ENCODE results near the gene KCTD11. TPM values are rescaled to one million over a fixed set of nuclear protein-coding genes. Genes with fewer than 3 reads are reported as not detected.

The KCTD11 gene
- total RNA-seq, 1 experiment from 2014 or later, result 5.3 TPM

- peaks cover 0 to under 1% of the 10 kb centered on the region in 2 experiments; a peak in 3 of 4 replicates for H3K4me1 Mint-ChIP-seq
- Histone ChIP-seq H2BK20ac (ENCODE audit: low read depth, low read length, poor library complexity, severe bottlenecking) (no peak overlapping the region), H2BK120ac (ENCODE audit: low read depth, low read length, poor library complexity, severe bottlenecking) (no peak overlapping the region), H3K79me2 (ENCODE audit: insufficient read depth, low read length) (no peaks in the 10 kb centered on the region), H3K23ac (ENCODE audit: insufficient read length, low read depth, low read length) (no peak overlapping the region), H3K27me3 (ENCODE audit: insufficient read depth, low read length) (no peaks in the 10 kb centered on the region), H3K4me1 (ENCODE audit: insufficient read depth, low read length) (no peaks in the 10 kb centered on the region), H3K4ac (ENCODE audit: low read depth, low read length) (no peak overlapping the region), H3K4me2 (ENCODE audit: insufficient read depth, insufficient read length, low read length) (no peak overlapping the region), H2BK5ac (ENCODE audit: insufficient read length, low read length) (no peak overlapping the region), H3K56ac (ENCODE audit: insufficient read length, low read depth, low read length) (no peak overlapping the region), H2AFZ (ENCODE audit: low read length) (no peak overlapping the region), H3K23me2 (ENCODE audit: insufficient read length, low read depth, low read length, poor library complexity, severe bottlenecking) (no peaks in the 10 kb centered on the region), H3K79me1 (ENCODE audit: insufficient read depth, low read depth, low read length, poor library complexity, severe bottlenecking) (no peaks in the 10 kb centered on the region), H4K20me1 (ENCODE audit: control insufficient read depth, insufficient read depth, insufficient read length) (no peaks in the 10 kb centered on the region), H2BK12ac (ENCODE audit: insufficient read length, low read depth, low read length) (no peak overlapping the region), H2AK5ac (ENCODE audit: insufficient read length, low read length) (no peak overlapping the region), H3K27ac (ENCODE audit: insufficient read length, low read depth, low read length) (no peak overlapping the region), H3K18ac (ENCODE audit: insufficient read length, low read depth, low read length) (no peak overlapping the region), H3T11ph (ENCODE audit: low read length) (no peak overlapping the region), H2BK15ac (ENCODE audit: low read depth, low read length) (no peak overlapping the region), H4K91ac (ENCODE audit: insufficient read length, low read depth, low read length) (no peak overlapping the region), H3K9ac (ENCODE audit: extremely low read depth, insufficient read length, low read length) (no peak overlapping the region), H4K5ac (ENCODE audit: insufficient read length, low read depth, low read length) (no peak overlapping the region), H4K8ac (replicated peaks; ENCODE audit: insufficient read length, low read depth, low read length) (no peak overlapping the region), H3K14ac (ENCODE audit: insufficient read depth, low read length) (no peak overlapping the region), H3K9me3 (ENCODE audit: control insufficient read depth, low read depth, low read length) (no peaks in the 10 kb centered on the region)
- no peak for TF ChIP-seq CTCF (conservative IDR thresholded peaks at IDR 0.05)
- peaks cover 48 to 90% (median 83%) of the 10 kb centered on the region in 3 experiments; a peak in 6 of 7 replicates for H3K36me3 Mint-ChIP-seq (ENCODE audit: insufficient read depth in 1 of 3, low read depth in 3 of 3)
- no peaks in the 10 kb centered on the region; a peak in 1 of 5 replicates for H3K9me3 Mint-ChIP-seq
- no peak for DNase-seq
- H3K4me3 Mint-ChIP-seq, result no peak overlapping the region
- no peaks in the 10 kb centered on the region for H3K27me3 Mint-ChIP-seq (ENCODE audit: low read depth)
- no CpG with 5 or more reads among the region's 15 CpGs for WGBS (ENCODE audit: extremely low coverage, insufficient read length, low lambda C conversion rate)
- no peak overlapping the region for H3K27ac Mint-ChIP-seq
Observed at GRCh38 chr17:7321466-7321865, 30.5 kb upstream of the KCTD11 start.

Data from H9 (cell line).